Measurements from ENCODE around the gene DUSP3. TPM values are rescaled to one million over a fixed set of nuclear protein-coding genes. Genes with fewer than 3 reads are reported as not detected.

DUSP3 gene
- total and polyA plus RNA-seq, 10 of the 15 experiments (the other 5 are each of a cell fraction or from before 2014, with no cell fraction given) = 1.5 to 12.1 (median 3.8) TPM

DNA sequence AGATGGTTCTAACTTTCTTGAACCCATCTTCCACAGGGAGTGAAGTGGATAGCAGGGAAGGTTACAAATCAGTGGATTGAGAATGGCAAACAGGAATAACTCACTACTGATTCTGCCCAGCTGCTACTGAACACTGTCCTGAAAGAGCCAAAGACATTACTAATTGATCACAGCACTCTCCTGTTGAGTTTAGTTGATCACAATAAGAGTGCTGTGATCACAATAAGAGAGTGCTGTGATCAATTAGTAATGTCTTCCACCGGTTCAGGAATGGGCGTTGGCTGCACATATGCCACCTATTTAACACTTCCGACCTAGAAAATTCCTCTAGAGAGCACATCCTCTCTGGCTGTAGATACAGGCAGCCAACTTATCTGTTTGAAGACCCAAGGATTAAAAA, 12.8 kb upstream of the DUSP3 start:
- no peak overlapping the region for H3K9ac ChIP-seq (ENCODE audit: control insufficient read depth, insufficient read depth, low read length)
- TF ChIP-seq SRF (IDR thresholded peaks at IDR 0.05; ENCODE audit: low read depth in 2 of 2, low read length in 2 of 2) (peak in 1 of 2 experiments; percentile 86; a peak in 2 of 4 replicates), SREBF1 (IDR thresholded peaks at IDR 0.05; ENCODE audit: low read length) (no peak), NR2C2 (IDR thresholded peaks at IDR 0.05; ENCODE audit: borderline replicate concordance, control insufficient read depth, insufficient read length, low read depth) (peak; percentile 64)
- TF ChIP-seq, protein P1, sequence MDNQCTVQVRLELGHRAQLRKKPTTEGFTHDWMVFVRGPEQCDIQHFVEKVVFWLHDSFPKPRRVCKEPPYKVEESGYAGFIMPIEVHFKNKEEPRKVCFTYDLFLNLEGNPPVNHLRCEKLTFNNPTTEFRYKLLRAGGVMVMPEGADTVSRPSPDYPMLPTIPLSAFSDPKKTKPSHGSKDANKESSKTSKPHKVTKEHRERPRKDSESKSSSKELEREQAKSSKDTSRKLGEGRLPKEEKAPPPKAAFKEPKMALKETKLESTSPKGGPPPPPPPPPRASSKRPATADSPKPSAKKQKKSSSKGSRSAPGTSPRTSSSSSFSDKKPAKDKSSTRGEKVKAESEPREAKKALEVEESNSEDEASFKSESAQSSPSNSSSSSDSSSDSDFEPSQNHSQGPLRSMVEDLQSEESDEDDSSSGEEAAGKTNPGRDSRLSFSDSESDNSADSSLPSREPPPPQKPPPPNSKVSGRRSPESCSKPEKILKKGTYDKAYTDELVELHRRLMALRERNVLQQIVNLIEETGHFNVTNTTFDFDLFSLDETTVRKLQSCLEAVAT (IDR thresholded peaks at IDR 0.05) = peak; percentile 99
- no peak overlapping the region for H3K4me3 ChIP-seq
- H3K36me3 ChIP-seq (ENCODE audit: control insufficient read depth in 2 of 2, insufficient read depth in 2 of 2, low read length in 1 of 2) = no peaks in the 10 kb centered on the region
- no peak overlapping the region for H3K4me2 ChIP-seq (ENCODE audit: control insufficient read depth, insufficient read depth)
- CTCF ChIA-PET = no interaction called here
- SMC1A ChIA-PET (ENCODE audit: uncharacterized antibody, unreplicated experiment) = no interaction called here
- ATAC-seq (peak; percentile 33; the same call in 1 of the 3 replicates), FAIRE-seq (no peak), DNase-seq (ENCODE audit: low read depth, low spot score) (no peak)
- no peaks in the 10 kb centered on the region for H4K20me1 ChIP-seq (ENCODE audit: control insufficient read depth, insufficient read depth)
- no peaks in the 10 kb centered on the region for H3K27me3 ChIP-seq (replicated peaks in 1 of 2; ENCODE audit: control insufficient read depth in 2 of 2, insufficient read depth in 2 of 2, low read length in 1 of 2)
- no TSS peak for BruUV-seq (replicated peaks)
- H3K79me2 ChIP-seq (ENCODE audit: control insufficient read depth, insufficient read depth, low read length) = no peaks in the 10 kb centered on the region
- H3K4me1 ChIP-seq (ENCODE audit: control insufficient read depth, insufficient read depth, low read length) = no peaks in the 10 kb centered on the region
- RAD21 ChIA-PET (ENCODE audit: unreplicated experiment) = no interaction called here
- no peak overlapping the region for H3K27ac ChIP-seq (ENCODE audit: control insufficient read depth, insufficient read depth)
- H3K9me3 ChIP-seq (replicated peaks; ENCODE audit: control insufficient read depth, insufficient read depth, low read length) = no peaks in the 10 kb centered on the region
- in situ Hi-C loops (cut with MboI) (no loop called here), intact Hi-C loops (cut with micrococcal nuclease; ENCODE audit: unreplicated experiment) (no loop called here)
- WGBS (ENCODE audit: insufficient coverage, insufficient replicate concordance, low lambda C conversion rate, missing lambda C conversion rate) = 4% methylated on average over 3 of the region's 3 CpGs
- POLR2A ChIA-PET = no interaction called here
- H2AFZ ChIP-seq (ENCODE audit: control insufficient read depth, low read depth, low read length) = no peak overlapping the region

DNA sequence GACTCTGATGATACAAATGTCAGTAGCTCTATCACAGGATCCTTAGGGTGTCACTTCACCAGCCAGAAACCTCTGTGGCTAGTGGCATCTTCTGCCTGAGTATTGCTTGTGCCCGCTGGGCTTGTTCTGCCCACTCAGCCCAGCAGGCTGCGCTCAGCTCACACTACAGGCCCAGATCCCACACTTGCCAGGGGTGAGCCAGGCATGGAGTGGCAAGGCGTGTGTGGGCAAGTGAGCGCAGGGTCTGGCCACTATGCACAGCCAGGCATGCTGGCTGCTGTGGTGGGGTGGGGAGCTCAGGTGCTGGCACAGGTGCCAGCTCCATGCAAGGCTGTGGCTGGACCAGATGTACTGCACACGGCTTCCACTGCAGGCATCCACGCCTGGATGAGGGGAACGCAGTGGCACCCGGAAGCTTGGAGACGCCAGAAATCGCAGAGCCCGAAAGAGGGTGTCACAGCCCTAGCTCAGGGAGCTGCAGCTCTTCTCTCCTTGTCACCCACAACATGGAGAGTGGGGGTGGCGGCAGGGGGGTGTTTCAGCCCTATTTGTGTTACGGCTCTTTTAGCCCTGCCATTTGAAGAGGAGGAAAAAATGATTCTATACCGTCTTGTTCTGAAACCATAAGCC, 11.6 kb upstream of the DUSP3 start:
- WGBS (ENCODE audit: insufficient coverage, insufficient replicate concordance, low lambda C conversion rate, missing lambda C conversion rate) = 46% methylated on average over 14 of the region's 14 CpGs
- Histone ChIP-seq H3K9me3 (replicated peaks; ENCODE audit: control insufficient read depth, insufficient read depth, low read length) (no peaks in the 10 kb centered on the region), H3K36me3 (ENCODE audit: control insufficient read depth in 2 of 2, insufficient read depth in 2 of 2, low read length in 1 of 2) (no peaks in the 10 kb centered on the region), H4K20me1 (ENCODE audit: control insufficient read depth, insufficient read depth) (no peaks in the 10 kb centered on the region), H3K79me2 (ENCODE audit: control insufficient read depth, insufficient read depth, low read length) (no peaks in the 10 kb centered on the region), H3K4me2 (ENCODE audit: control insufficient read depth, insufficient read depth) (no peak overlapping the region), H3K27ac (ENCODE audit: control insufficient read depth, insufficient read depth) (no peak overlapping the region), H3K9ac (ENCODE audit: control insufficient read depth, insufficient read depth, low read length) (no peak overlapping the region), H2AFZ (ENCODE audit: control insufficient read depth, low read depth, low read length) (no peak overlapping the region), H3K4me3 (no peak overlapping the region), H3K27me3 (replicated peaks in 1 of 2; ENCODE audit: control insufficient read depth in 2 of 2, insufficient read depth in 2 of 2, low read length in 1 of 2) (no peaks in the 10 kb centered on the region; a peak in 1 of 4 replicates), H3K4me1 (ENCODE audit: control insufficient read depth, insufficient read depth, low read length) (no peaks in the 10 kb centered on the region)
- RAD21 ChIA-PET (ENCODE audit: unreplicated experiment) = interaction anchor here (0.6 kb wide), 1 partner anchor 9 kb away, joined by 3 read pairs; no protein-coding TSS in a partner anchor
- no TSS peak for BruUV-seq (replicated peaks)
- in situ Hi-C loops (cut with MboI) = no loop called here
- no peak for ATAC-seq
- CTCF ChIA-PET = interaction anchor here (1.0 kb wide), 1 partner anchor 55 kb away, joined by 3 read pairs; no protein-coding TSS in a partner anchor
- POLR2A ChIA-PET = no interaction called here
- intact Hi-C loops (cut with micrococcal nuclease; ENCODE audit: unreplicated experiment) = no loop called here
- FAIRE-seq = no peak
- SMC1A ChIA-PET (ENCODE audit: uncharacterized antibody, unreplicated experiment) = interaction anchor here (1.1 kb wide), 2 partner anchors 9 to 56 kb away, joined by 3 read pairs; no protein-coding TSS in a partner anchor
- no peak for DNase-seq (ENCODE audit: low read depth, low spot score)
- TF ChIP-seq, protein P2, sequence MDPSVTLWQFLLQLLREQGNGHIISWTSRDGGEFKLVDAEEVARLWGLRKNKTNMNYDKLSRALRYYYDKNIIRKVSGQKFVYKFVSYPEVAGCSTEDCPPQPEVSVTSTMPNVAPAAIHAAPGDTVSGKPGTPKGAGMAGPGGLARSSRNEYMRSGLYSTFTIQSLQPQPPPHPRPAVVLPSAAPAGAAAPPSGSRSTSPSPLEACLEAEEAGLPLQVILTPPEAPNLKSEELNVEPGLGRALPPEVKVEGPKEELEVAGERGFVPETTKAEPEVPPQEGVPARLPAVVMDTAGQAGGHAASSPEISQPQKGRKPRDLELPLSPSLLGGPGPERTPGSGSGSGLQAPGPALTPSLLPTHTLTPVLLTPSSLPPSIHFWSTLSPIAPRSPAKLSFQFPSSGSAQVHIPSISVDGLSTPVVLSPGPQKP (IDR thresholded peaks at IDR 0.05; ENCODE audit: low read depth, low read length) = no peak
- TF ChIP-seq CHD2 (IDR thresholded peaks at IDR 0.05; ENCODE audit: borderline replicate concordance, low read depth, low read length) (no peak), YBX1 (IDR thresholded peaks at IDR 0.05) (no peak), RFX5 (IDR thresholded peaks at IDR 0.05; ENCODE audit: low read depth, low read length) (no peak), PML (IDR thresholded peaks at IDR 0.05; ENCODE audit: low read length) (no peak), SMC3 (IDR thresholded peaks at IDR 0.05; ENCODE audit: borderline replicate concordance, low read length) (no peak), POLR2AphosphoS5 (IDR thresholded peaks at IDR 0.05; ENCODE audit: low read length) (no peak), NR2C1 (IDR thresholded peaks at IDR 0.05) (no peak)
- TF ChIP-seq, protein P3, sequence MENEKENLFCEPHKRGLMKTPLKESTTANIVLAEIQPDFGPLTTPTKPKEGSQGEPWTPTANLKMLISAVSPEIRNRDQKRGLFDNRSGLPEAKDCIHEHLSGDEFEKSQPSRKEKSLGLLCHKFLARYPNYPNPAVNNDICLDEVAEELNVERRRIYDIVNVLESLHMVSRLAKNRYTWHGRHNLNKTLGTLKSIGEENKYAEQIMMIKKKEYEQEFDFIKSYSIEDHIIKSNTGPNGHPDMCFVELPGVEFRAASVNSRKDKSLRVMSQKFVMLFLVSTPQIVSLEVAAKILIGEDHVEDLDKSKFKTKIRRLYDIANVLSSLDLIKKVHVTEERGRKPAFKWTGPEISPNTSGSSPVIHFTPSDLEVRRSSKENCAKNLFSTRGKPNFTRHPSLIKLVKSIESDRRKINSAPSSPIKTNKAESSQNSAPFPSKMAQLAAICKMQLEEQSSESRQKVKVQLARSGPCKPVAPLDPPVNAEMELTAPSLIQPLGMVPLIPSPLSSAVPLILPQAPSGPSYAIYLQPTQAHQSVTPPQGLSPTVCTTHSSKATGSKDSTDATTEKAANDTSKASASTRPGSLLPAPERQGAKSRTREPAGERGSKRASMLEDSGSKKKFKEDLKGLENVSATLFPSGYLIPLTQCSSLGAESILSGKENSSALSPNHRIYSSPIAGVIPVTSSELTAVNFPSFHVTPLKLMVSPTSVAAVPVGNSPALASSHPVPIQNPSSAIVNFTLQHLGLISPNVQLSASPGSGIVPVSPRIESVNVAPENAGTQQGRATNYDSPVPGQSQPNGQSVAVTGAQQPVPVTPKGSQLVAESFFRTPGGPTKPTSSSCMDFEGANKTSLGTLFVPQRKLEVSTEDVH (IDR thresholded peaks at IDR 0.05; ENCODE audit: low read depth, partially characterized antibody) = no peak
